Omental fat pad (tissue), 4 donors: ENCODE data around the gene PYROXD2. TPM values are rescaled to one million over a fixed set of nuclear protein-coding genes. Genes with fewer than 3 reads are reported as not detected.
A peak's percentile ranks its signal among the peaks of the same experiment; 100 is the strongest.

Source experiments
- ATAC-seq: fragments of 150-250 bp; one replicate; pipeline ENCODE4 v1.9.1; 2016; ENCODE audit warnings: mild to moderate bottlenecking, moderate library complexity; ENCODE audit not compliant: low FRiP score
- DNase-seq: peaks from one replicate; pipeline ENCODE4 v3.0.0-alpha.2; 2019; ENCODE audit warnings: low spot score
- CTCF ChIP-seq, 3 donors: fragments of 450-650 bp; IDR thresholded peaks; one replicate each; pipeline ENCODE4 v1.5.1; 2016 to 2017; ENCODE audit warnings: antibody characterized with exemption in 3 of 3, mild to moderate bottlenecking in 3 of 3, moderate library complexity in 2 of 3
- total RNA-seq, 4 donors: library from RNA; depleted of rRNA; stranded (reverse); fragments of >200 nt; gene quantifications; one replicate each; pipeline ENCODE4 v1.1.0, GENCODE V29; 2016

The PYROXD2 gene
- total RNA-seq, 4 donors from 2014 or later, result 8.5 to 10.4 (median 9.2) TPM

GRCh38 chr10:98407744-98408241 is 7.2 kb downstream of the PYROXD2 start:
- no peak for TF ChIP-seq CTCF (IDR thresholded peaks at IDR 0.05)
- ATAC-seq (no peak), DNase-seq (no peak)

GRCh38 chr10:98407017-98407743 is 7.8 kb downstream of the PYROXD2 start:
- no peak for ATAC-seq
- no peak for TF ChIP-seq CTCF (IDR thresholded peaks at IDR 0.05)
- no peak for DNase-seq

GRCh38 chr10:98405422-98405821 is 9.6 kb downstream of the PYROXD2 start:
- DNase-seq, result no peak
- no peak for ATAC-seq

GRCh38 chr10:98404571-98405359 is 10.2 kb downstream of the PYROXD2 start:
- TF ChIP-seq CTCF (IDR thresholded peaks at IDR 0.05), result no peak
- no peak for DNase-seq
- ATAC-seq, result peak; percentile 79

More at GRCh38 chr10:98405422-98405821, 9.6 kb downstream of the PYROXD2 start:
- TF ChIP-seq CTCF (IDR thresholded peaks at IDR 0.05), result no peak

- no peak for TF ChIP-seq CTCF (IDR thresholded peaks at IDR 0.05)
- ATAC-seq (no peak), DNase-seq (no peak)
These were observed 11.0 kb downstream of the PYROXD2 start for GRCh38 chr10:98403812-98404504.

- no peak for DNase-seq
- TF ChIP-seq CTCF (IDR thresholded peaks at IDR 0.05), result no peak
- ATAC-seq, result no peak
These were observed 11.9 kb downstream of the PYROXD2 start for GRCh38 chr10:98402931-98403718.
